ENCODE measurements around the gene TRIM43B.
"Not testable (repeated sequence)": the region's sequence is repeated elsewhere in the genome, so short reads cannot be mapped to it uniquely, and the experiment has no call there.

The TRIM43B gene

GRCh38 chr2:95484654-95485053 is at the start of gene TRIM43B:
Gene TRIM43B (minus strand): TSS chr2:95484754. CDS start chr2:95482714, 2,040 bp downstream.
- DNase-seq, result not testable (repeated sequence)

GRCh38 chr2:95531254-95531771 is 46.8 kb upstream of the TRIM43B start:
- DNase-seq, result no peak

GRCh38 chr2:95530734-95531133 is 46.2 kb upstream of the TRIM43B start:
- DNase-seq, result no peak

GRCh38 chr2:95526360-95527341 is 42.1 kb upstream of the TRIM43B start:
- DNase-seq, result peak; percentile 48

- DNase-seq, result no peak
Measured at GRCh38 chr2:95525294-95526035, 40.9 kb upstream of the TRIM43B start.

- DNase-seq, result no peak
Measured at GRCh38 chr2:95524195-95524594, 39.6 kb upstream of the TRIM43B start.

GRCh38 chr2:95514718-95515117 is 30.2 kb upstream of the TRIM43B start:
- DNase-seq, result no peak

- DNase-seq, result not testable (repeated sequence)
Measured at GRCh38 chr2:95514226-95514625, 29.7 kb upstream of the TRIM43B start.

GRCh38 chr2:95509408-95509807 is 24.9 kb upstream of the TRIM43B start:
- DNase-seq, result no peak

GRCh38 chr2:95505222-95505621 is 20.7 kb upstream of the TRIM43B start:
- DNase-seq, result no peak

- DNase-seq, result no peak
Measured at GRCh38 chr2:95500854-95501253, 16.3 kb upstream of the TRIM43B start.

GRCh38 chr2:95492076-95492475 is 7.5 kb upstream of the TRIM43B start:
- not testable (repeated sequence) for DNase-seq

- DNase-seq, result not testable (repeated sequence)
Measured at GRCh38 chr2:95475025-95475424, 9.5 kb downstream of the TRIM43B start.

- not testable (repeated sequence) for DNase-seq
Measured at GRCh38 chr2:95467984-95468383, 16.6 kb downstream of the TRIM43B start.

GRCh38 chr2:95466572-95466971 is 18.0 kb downstream of the TRIM43B start:
- DNase-seq, result not testable (repeated sequence)

- DNase-seq, result not testable (repeated sequence)
Measured at GRCh38 chr2:95463292-95463691, 21.3 kb downstream of the TRIM43B start.

GRCh38 chr2:95445317-95445716 is 39.2 kb downstream of the TRIM43B start:
- DNase-seq, result not testable (repeated sequence)

- DNase-seq, result not testable (repeated sequence)
Measured at GRCh38 chr2:95442474-95443099, 42.0 kb downstream of the TRIM43B start.

GRCh38 chr2:95435872-95436209 is 48.7 kb downstream of the TRIM43B start:
- not testable (repeated sequence) for DNase-seq

- DNase-seq, result not testable (repeated sequence)
Measured at GRCh38 chr2:95435162-95435871, 49.2 kb downstream of the TRIM43B start.

GRCh38 chr2:95434507-95435076 is 50.0 kb downstream of the TRIM43B start:
- DNase-seq, result not testable (repeated sequence)

GRCh38 chr2:95433973-95434372 is 50.6 kb downstream of the TRIM43B start:
- not testable (repeated sequence) for DNase-seq

Data from NCI-H1092 treated with DMSO at 0.1 percent for 48 hours (cell line).